HepG2 (cell line): ENCODE measurements around the gene DCP2. TPM values are rescaled to one million over a fixed set of nuclear protein-coding genes. Genes with fewer than 3 reads are reported as not detected.

ENCODE experiments used
- ARNTL ChIP-seq: sonication (generic); formaldehyde crosslinking; IDR thresholded peaks from 2 replicates; pipeline ENCODE4 v1.4.0; 2020; ENCODE audit warnings: mild to moderate bottlenecking, missing genetic modification reagents
- ELF1 ChIP-seq: sonication (generic); formaldehyde crosslinking; IDR thresholded peaks from 2 replicates; pipeline ENCODE4 v1.4.0; 2020; ENCODE audit warnings: missing genetic modification reagents
- ELF4 ChIP-seq: sonication (generic); formaldehyde crosslinking; IDR thresholded peaks from 2 replicates; pipeline ENCODE4 v1.5.0; 2020; ENCODE audit warnings: missing genetic modification reagents, mild to moderate bottlenecking, moderate library complexity, borderline replicate concordance
- HOXA5 ChIP-seq: sonication (generic); formaldehyde crosslinking; IDR thresholded peaks from 2 replicates; pipeline ENCODE4 v1.4.0; 2020; ENCODE audit warnings: missing genetic modification reagents
- MAFG ChIP-seq: sonication (generic); formaldehyde crosslinking; IDR thresholded peaks from 2 replicates; pipeline ENCODE4 v1.5.1; 2020; ENCODE audit warnings: mild to moderate bottlenecking, missing genetic modification reagents
- MAZ ChIP-seq, 2 experiments: sonication (generic) in 1 of 2; formaldehyde crosslinking in 1 of 2; IDR thresholded peaks; 2 replicates each; pipeline versions ENCODE4 v1.5.0 to v1.6.1; 2012 to 2020; ENCODE audit warnings: low read depth in 2 of 2, mild to moderate bottlenecking in 2 of 2, borderline replicate concordance in 1 of 2, improper control_type of control experiment in 1 of 2, low read length in 1 of 2, missing genetic modification reagents in 1 of 2, moderate library complexity in 1 of 2
- RAD21 ChIP-seq: fragments of 450-650 bp; formaldehyde crosslinking; IDR thresholded peaks from 2 replicates; pipeline ENCODE4 v1.5.0; 2020; ENCODE audit warnings: mild to moderate bottlenecking
- RBFOX2 ChIP-seq: fragments of 200-400 bp; formaldehyde crosslinking; IDR thresholded peaks from 2 replicates; pipeline ENCODE4 v1.6.1; 2017; ENCODE audit warnings: low read depth, mild to moderate bottlenecking, low read length
- TEAD2 ChIP-seq: sonication (generic); formaldehyde crosslinking; IDR thresholded peaks from 2 replicates; pipeline ENCODE4 v1.9.0; 2021; ENCODE audit warnings: missing genetic modification reagents
- YY1 ChIP-seq: IDR thresholded peaks from 2 replicates; pipeline ENCODE4 v1.6.1; 2011; ENCODE audit warnings: low read length, low read depth, moderate library complexity, mild to moderate bottlenecking; ENCODE audit not compliant: insufficient read depth, insufficient replicate concordance
- ZBTB42 ChIP-seq: sonication (generic); formaldehyde crosslinking; IDR thresholded peaks from 2 replicates; pipeline ENCODE4 v1.5.0; 2020; ENCODE audit warnings: mild to moderate bottlenecking, missing genetic modification reagents
- ZC3H4 ChIP-seq: sonication (generic); formaldehyde crosslinking; IDR thresholded peaks from 2 replicates; pipeline ENCODE4 v1.4.0; 2020; ENCODE audit warnings: missing genetic modification reagents, borderline replicate concordance
- ZNF337 ChIP-seq: sonication (generic); formaldehyde crosslinking; IDR thresholded peaks from 2 replicates; pipeline ENCODE4 v1.5.1; 2020; ENCODE audit warnings: missing genetic modification reagents, low read depth, mild to moderate bottlenecking, borderline replicate concordance
- ZNF550 ChIP-seq: sonication (generic); formaldehyde crosslinking; IDR thresholded peaks from 2 replicates; pipeline ENCODE4 v1.4.0; 2020; ENCODE audit warnings: mild to moderate bottlenecking, missing genetic modification reagents, borderline replicate concordance
- ZNF83 ChIP-seq: sonication (generic); formaldehyde crosslinking; IDR thresholded peaks from 2 replicates; pipeline ENCODE4 v1.4.0; 2020; ENCODE audit warnings: missing genetic modification reagents, mild to moderate bottlenecking, borderline replicate concordance
- polyA plus RNA-seq, 8 experiments: library from polyadenylated mRNA; depleted of rRNA in 3 of 8; stranded (reverse) in 7 of 8; unstranded in 1 of 8; fragments of >200 nt; fragmentation: Illumina TruSeq in 4 of 8; extraction: Trizol in 4 of 8; gene quantifications; 2 replicates each; pipeline versions ENCODE4 v1.2.1 to v1.2.3, GENCODE V29; 2011 to 2016; ENCODE audit warnings: low read depth in 4 of 8, missing spikeins in 1 of 8, mixed read lengths in 1 of 8; ENCODE audit not compliant: insufficient read depth in 1 of 8
- total RNA-seq, 5 experiments: library from RNA; depleted of rRNA; stranded (reverse); fragments of >200 nt; fragmentation: Illumina TruSeq; extraction: Trizol; gene quantifications; 2 replicates each; pipeline ENCODE4 v1.2.3, GENCODE V29; 2016; ENCODE audit warnings: low read depth in 1 of 5
- TF ChIP-seq, protein P1 (sequence below): sonication (generic); formaldehyde crosslinking; IDR thresholded peaks from 2 replicates; pipeline ENCODE4 v1.9.0; 2021; ENCODE audit warnings: mild to moderate bottlenecking, missing genetic modification reagents

Gene DCP2
- total and polyA plus RNA-seq, 2 of the 13 experiments (the other 11 are each of a cell fraction or from before 2014, with no cell fraction given), result 16.2 to 63.4 TPM

DNA sequence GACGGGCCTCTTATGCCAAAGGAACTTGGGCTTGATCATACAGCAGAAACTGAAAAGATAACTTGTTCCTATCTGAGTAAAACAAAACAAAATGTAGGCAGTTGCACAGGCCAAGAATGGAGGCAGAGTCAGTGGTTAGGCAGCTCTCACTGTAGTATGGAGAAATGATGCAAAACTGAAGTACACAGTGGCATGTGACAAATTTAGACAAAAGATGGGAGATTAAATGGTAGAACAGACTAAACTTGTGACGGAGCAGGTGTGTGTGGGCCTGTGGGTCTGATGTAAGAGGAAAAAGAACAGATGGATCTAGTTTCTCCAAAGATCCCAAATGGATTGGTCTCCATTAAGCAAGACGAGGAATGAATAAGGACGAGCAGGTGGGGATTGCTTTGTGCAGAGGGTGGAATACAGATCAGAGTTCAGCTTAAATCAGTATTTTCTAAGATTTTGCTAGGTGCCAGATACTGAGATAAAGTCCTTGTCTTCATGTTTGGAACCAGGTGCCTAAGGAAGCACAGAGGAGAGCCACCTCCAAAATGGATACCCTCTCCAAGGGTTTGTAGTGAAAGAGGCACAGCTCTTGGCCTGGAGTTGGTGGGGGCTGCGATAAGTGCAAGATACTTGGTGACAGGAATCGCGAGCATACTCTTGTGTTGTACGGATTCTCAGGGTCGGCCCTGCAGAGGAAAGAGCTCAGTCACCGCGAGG lies 722 bp upstream of the DCP2 start (continued):
- TF ChIP-seq HOXA5, result 0 out of 2 replicates have a peak, but pooled peaks have one; percentile 5
- no peak for TF ChIP-seq MAFG (CRISPR knock-in tag)
- 0 out of 2 replicates have a peak, but pooled peaks have one; percentile 49 for TF ChIP-seq ZNF550 (CRISPR knock-in tag)
- TF ChIP-seq, protein P1, sequence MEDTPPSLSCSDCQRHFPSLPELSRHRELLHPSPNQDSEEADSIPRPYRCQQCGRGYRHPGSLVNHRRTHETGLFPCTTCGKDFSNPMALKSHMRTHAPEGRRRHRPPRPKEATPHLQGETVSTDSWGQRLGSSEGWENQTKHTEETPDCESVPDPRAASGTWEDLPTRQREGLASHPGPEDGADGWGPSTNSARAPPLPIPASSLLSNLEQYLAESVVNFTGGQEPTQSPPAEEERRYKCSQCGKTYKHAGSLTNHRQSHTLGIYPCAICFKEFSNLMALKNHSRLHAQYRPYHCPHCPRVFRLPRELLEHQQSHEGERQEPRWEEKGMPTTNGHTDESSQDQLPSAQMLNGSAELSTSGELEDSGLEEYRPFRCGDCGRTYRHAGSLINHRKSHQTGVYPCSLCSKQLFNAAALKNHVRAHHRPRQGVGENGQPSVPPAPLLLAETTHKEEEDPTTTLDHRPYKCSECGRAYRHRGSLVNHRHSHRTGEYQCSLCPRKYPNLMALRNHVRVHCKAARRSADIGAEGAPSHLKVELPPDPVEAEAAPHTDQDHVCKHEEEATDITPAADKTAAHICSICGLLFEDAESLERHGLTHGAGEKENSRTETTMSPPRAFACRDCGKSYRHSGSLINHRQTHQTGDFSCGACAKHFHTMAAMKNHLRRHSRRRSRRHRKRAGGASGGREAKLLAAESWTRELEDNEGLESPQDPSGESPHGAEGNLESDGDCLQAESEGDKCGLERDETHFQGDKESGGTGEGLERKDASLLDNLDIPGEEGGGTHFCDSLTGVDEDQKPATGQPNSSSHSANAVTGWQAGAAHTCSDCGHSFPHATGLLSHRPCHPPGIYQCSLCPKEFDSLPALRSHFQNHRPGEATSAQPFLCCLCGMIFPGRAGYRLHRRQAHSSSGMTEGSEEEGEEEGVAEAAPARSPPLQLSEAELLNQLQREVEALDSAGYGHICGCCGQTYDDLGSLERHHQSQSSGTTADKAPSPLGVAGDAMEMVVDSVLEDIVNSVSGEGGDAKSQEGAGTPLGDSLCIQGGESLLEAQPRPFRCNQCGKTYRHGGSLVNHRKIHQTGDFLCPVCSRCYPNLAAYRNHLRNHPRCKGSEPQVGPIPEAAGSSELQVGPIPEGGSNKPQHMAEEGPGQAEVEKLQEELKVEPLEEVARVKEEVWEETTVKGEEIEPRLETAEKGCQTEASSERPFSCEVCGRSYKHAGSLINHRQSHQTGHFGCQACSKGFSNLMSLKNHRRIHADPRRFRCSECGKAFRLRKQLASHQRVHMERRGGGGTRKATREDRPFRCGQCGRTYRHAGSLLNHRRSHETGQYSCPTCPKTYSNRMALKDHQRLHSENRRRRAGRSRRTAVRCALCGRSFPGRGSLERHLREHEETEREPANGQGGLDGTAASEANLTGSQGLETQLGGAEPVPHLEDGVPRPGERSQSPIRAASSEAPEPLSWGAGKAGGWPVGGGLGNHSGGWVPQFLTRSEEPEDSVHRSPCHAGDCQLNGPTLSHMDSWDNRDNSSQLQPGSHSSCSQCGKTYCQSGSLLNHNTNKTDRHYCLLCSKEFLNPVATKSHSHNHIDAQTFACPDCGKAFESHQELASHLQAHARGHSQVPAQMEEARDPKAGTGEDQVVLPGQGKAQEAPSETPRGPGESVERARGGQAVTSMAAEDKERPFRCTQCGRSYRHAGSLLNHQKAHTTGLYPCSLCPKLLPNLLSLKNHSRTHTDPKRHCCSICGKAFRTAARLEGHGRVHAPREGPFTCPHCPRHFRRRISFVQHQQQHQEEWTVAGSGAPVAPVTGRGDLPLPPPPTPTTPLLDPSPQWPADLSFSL (CRISPR knock-in tag), result no peak
- TF ChIP-seq ZC3H4 (CRISPR knock-in tag), result peak; percentile 92
- TF ChIP-seq TEAD2 (CRISPR knock-in tag), result no peak
- 0 out of 2 replicates have a peak, but pooled peaks have one; percentile 39 for TF ChIP-seq ELF4 (CRISPR knock-in tag)
- TF ChIP-seq RBFOX2, result 0 out of 2 replicates have a peak, but pooled peaks have one; percentile 0
- no peak for TF ChIP-seq RAD21 (CRISPR knock-in tag)
- peak; percentile 25; the same call in 1 of the 2 replicates for TF ChIP-seq ARNTL (CRISPR knock-in tag)
- TF ChIP-seq MAZ (IDR thresholded peaks at IDR 0.05; ENCODE audit: borderline replicate concordance, low read depth, low read length), result no peak
- peak; percentile 44; the same call in 1 of the 2 replicates for TF ChIP-seq MAZ (CRISPR knock-in tag; IDR thresholded peaks at IDR 0.05; ENCODE audit: low read depth)
- 0 out of 2 replicates have a peak, but pooled peaks have one; percentile 20 for TF ChIP-seq ZNF337
- peak; percentile 59 for TF ChIP-seq YY1
- 0 out of 2 replicates have a peak, but pooled peaks have one; percentile 42 for TF ChIP-seq ZNF83 (CRISPR knock-in tag)
- no peak for TF ChIP-seq ELF1 (CRISPR knock-in tag)
- 0 out of 2 replicates have a peak, but pooled peaks have one; percentile 63 for TF ChIP-seq ZBTB42 (CRISPR knock-in tag)
